Left ventricle myocardium inferior (tissue), 1 donor: ENCODE results near the gene OR2A5. TPM values are rescaled to one million over a fixed set of nuclear protein-coding genes. Genes with fewer than 3 reads are reported as not detected.
"Not testable (repeated sequence)": the region's sequence is repeated elsewhere in the genome, so short reads cannot be mapped to it uniquely, and the experiment has no call there.

Experiments
- DNase-seq: peaks from one replicate; pipeline ENCODE4 v3.0.0-alpha.2; 2020
- H3K27ac ChIP-seq: fragments of 200-600 bp; replicated peaks from 2 replicates; pipeline ENCODE4 v1.8.0; 2021
- H3K27me3 ChIP-seq: fragments of 200-600 bp; 2 replicates; pipeline ENCODE4 v1.8.0; 2021; ENCODE audit warnings: low read depth
- H3K36me3 ChIP-seq: fragments of 200-600 bp; 2 replicates; pipeline ENCODE4 v1.8.0; 2021
- H3K4me1 ChIP-seq: fragments of 200-600 bp; 2 replicates; pipeline ENCODE4 v1.8.0; 2021
- H3K4me3 ChIP-seq: fragments of 200-600 bp; 2 replicates; pipeline ENCODE4 v1.8.0; 2021; ENCODE audit warnings: mild to moderate bottlenecking, moderate library complexity
- H3K9me3 ChIP-seq: fragments of 200-600 bp; replicated peaks from 2 replicates; pipeline ENCODE4 v1.8.0; 2021
- CTCF ChIP-seq: fragments of 200-600 bp; IDR thresholded peaks from 2 replicates; pipeline ENCODE4 v1.8.0; 2021; ENCODE audit warnings: antibody characterized with exemption, mild to moderate bottlenecking, borderline replicate concordance
- intact Hi-C: fragments of 100-400 bp; cut with micrococcal nuclease; formaldehyde crosslinking; loops from one replicate; pipeline ENCODE4 v1.11.0; 2022
- total RNA-seq: library from RNA; stranded (reverse); fragmentation: NEBNext Ultra II Directional; extraction: Animal tissue kit (Norgen Biotek cat#: 25700); gene quantifications from one replicate; pipeline ENCODE4 v1.2.1, GENCODE V29; 2021
- donor health status: DM: no; HTN: yes; CAD: no; lungs with severe emphysema.

Gene OR2A5
- total RNA-seq, 1 donor from 2014 or later, result not detected

- Histone ChIP-seq H3K36me3 (no peaks in the 10 kb centered on the region), H3K4me3 (no peak overlapping the region), H3K9me3 (no peaks in the 10 kb centered on the region), H3K4me1 (no peaks in the 10 kb centered on the region), H3K27me3 (no peaks in the 10 kb centered on the region), H3K27ac (no peak overlapping the region)
- intact Hi-C loops, result no loop called here
- TF ChIP-seq CTCF, result no peak
- no peak for DNase-seq
Observed at GRCh38 chr7:144049491-144049890, 743 bp downstream of the OR2A5 start.

- intact Hi-C loops, result no loop called here
- TF ChIP-seq CTCF, result no peak
- Histone ChIP-seq H3K36me3 (no peaks in the 10 kb centered on the region), H3K4me3 (no peak overlapping the region), H3K9me3 (no peaks in the 10 kb centered on the region), H3K4me1 (no peaks in the 10 kb centered on the region), H3K27ac (no peak overlapping the region), H3K27me3 (no peaks in the 10 kb centered on the region)
- DNase-seq, result no peak
Observed at GRCh38 chr7:144050093-144050492, 1.3 kb downstream of the OR2A5 start.

DNA sequence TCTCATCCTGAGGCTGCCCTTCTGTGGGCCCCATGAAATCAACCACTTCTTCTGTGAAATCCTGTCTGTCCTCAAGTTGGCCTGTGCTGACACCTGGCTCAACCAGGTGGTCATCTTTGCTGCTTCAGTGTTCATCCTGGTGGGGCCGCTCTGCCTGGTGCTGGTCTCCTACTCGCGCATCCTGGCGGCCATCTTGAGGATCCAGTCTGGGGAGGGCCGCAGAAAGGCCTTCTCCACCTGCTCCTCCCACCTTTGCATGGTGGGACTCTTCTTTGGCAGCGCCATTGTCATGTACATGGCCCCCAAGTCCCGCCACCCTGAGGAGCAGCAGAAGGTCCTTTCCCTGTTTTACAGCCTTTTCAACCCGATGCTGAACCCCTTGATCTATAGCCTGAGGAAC lies 2.1 kb downstream of the OR2A5 start:
- H3K4me1 ChIP-seq, intact Hi-C loops, H3K27ac ChIP-seq, H3K27me3 ChIP-seq, DNase-seq, H3K36me3 ChIP-seq, H3K4me3 ChIP-seq, H3K9me3 ChIP-seq: not testable (repeated sequence)

GRCh38 chr7:144057954-144058353 lies 9.2 kb downstream of the OR2A5 start:
- H3K4me3 ChIP-seq, result no peak overlapping the region
- TF ChIP-seq CTCF, result no peak
- DNase-seq, result no peak
- peaks cover 12% of the 10 kb centered on the region for H3K9me3 ChIP-seq
- H3K27me3 ChIP-seq, result no peaks in the 10 kb centered on the region
- H3K27ac ChIP-seq, result no peak overlapping the region
- no peaks in the 10 kb centered on the region for H3K36me3 ChIP-seq
- intact Hi-C loops, result no loop called here
- no peaks in the 10 kb centered on the region for H3K4me1 ChIP-seq

DNA sequence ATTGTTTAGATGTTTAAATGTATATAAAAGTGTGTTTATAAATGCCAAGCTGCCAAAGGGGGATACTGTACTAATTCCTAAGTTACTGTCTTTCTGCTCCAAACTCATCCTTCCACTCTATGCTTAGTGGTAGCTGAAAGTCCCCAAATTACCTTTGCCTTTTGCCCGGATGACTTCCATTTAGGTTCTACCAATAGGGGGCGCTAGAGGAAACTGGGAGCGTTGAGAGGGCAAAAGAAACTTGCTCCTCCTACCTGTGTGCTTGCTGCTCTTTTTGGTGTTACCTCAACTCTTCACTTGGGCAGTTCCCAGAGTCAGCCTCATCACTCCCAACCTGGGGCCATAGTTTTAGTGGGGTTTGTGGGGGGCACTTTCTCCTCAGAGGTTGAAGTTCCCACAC lies 15.0 kb downstream of the OR2A5 start:
- no peak overlapping the region for H3K4me3 ChIP-seq
- peaks cover 16% of the 10 kb centered on the region for H3K9me3 ChIP-seq
- no peaks in the 10 kb centered on the region for H3K36me3 ChIP-seq
- intact Hi-C loops, result no loop called here
- no peaks in the 10 kb centered on the region for H3K27me3 ChIP-seq
- DNase-seq, result no peak
- H3K4me1 ChIP-seq, result no peaks in the 10 kb centered on the region
- no peak overlapping the region for H3K27ac ChIP-seq
- TF ChIP-seq CTCF, result no peak

GRCh38 chr7:144069511-144069910 lies 20.8 kb downstream of the OR2A5 start, which contains the start of gene OR2A25:
Gene OR2A25, plus strand, starts transcription at chr7:144069811. Its CDS starts 4,409 bp downstream, at chr7:144074220.
- no peaks in the 10 kb centered on the region for H3K36me3 ChIP-seq
- intact Hi-C loops, result no loop called here
- no peaks in the 10 kb centered on the region for H3K27me3 ChIP-seq
- no peak within 1 kb of the TSS for H3K27ac ChIP-seq
- H3K4me1 ChIP-seq, result no peaks in the 10 kb centered on the region
- H3K9me3 ChIP-seq, result peaks cover 4% of the 10 kb centered on the region
- no peak within 1 kb of the TSS for H3K4me3 ChIP-seq
- TF ChIP-seq CTCF, result no peak
- DNase-seq, result no peak
